ENCODE data around the gene CNOT6. TPM values are rescaled to one million over a fixed set of nuclear protein-coding genes. Genes with fewer than 3 reads are reported as not detected.

CNOT6 gene
- total RNA-seq, 2 donors from 2014 or later: 23.9 to 38.7 TPM

Other genes starting within 250 kb of the CNOT6 start
- 10 to 100 TPM; 24.6 to 41.3 TPM for gene MAPK9, start 202.3 kb upstream of the CNOT6 start, total RNA-seq
- under 1 TPM; 0.11 to 0.37 TPM for gene GFPT2, start 141.0 kb upstream of the CNOT6 start, total RNA-seq
- not detected for gene SCGB3A1, start 97.1 kb downstream of the CNOT6 start, total RNA-seq
- gene FLT4, start 155.2 kb downstream of the CNOT6 start, total RNA-seq: under 1 TPM; 0.34 to 0.56 TPM
- not detected for gene OR2Y1, start 245.7 kb downstream of the CNOT6 start, total RNA-seq